ENCODE measurements around the gene CDH18. TPM values are rescaled to one million over a fixed set of nuclear protein-coding genes. Genes with fewer than 3 reads are reported as not detected.

Gene CDH18
- total and polyA plus RNA-seq, 2 donors from 2014 or later: not detected

DNA sequence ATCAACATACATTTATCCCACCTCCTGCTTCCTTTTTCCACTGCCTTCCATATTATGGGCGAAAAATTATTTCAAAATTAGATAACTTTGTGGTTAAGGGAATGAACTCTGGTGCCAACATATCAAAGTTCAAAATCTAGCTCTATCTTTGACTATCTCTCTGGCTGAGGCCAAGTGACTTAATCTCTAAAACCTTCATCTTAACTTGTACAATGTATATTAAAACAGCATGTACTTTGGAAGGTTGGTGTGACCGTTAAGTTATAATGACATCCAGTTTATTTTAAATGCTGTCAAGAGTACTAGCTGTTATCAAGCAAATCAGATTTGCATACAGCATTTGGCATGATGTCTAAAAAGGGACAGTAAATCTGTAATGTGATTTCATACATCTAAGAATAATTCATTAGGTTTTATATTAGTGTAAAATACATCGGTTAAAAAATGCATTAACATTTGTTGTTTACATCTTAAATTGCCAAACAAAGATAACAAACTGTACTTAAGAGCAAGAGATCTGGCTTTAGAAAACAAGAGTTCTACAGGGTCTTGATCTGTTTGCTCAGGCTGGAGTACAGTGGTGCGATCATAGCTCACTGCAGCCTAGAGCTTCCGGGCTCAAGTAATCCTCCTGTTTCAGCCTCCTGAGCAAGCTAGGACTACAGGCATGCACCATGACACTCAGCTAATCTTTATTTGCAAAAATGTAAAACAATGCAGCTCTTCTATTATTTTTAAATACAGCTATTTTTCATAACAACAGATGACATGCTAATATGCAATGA is 102.8 kb downstream of the CDH18 start:
- H3K27me3 ChIP-seq (ENCODE audit: control insufficient read depth, insufficient read depth, low read length): no peaks in the 10 kb centered on the region
- H3K4me1 ChIP-seq (ENCODE audit: control insufficient read depth in 2 of 3, insufficient read depth in 2 of 3, low read depth in 1 of 3, low read length in 3 of 3): no peaks in the 10 kb centered on the region
- no peaks in the 10 kb centered on the region for H3K9me3 ChIP-seq (ENCODE audit: control insufficient read depth in 2 of 3, insufficient read depth in 1 of 3, low read length in 3 of 3)
- intact Hi-C loops (cut with DNase I): no loop called here
- no peak overlapping the region for H3K4me3 ChIP-seq (ENCODE audit: low read length in 3 of 3)
- FAIRE-seq (no peak), DNase-seq (no peak)
- no peak overlapping the region for H3K27ac ChIP-seq (ENCODE audit: low read depth in 2 of 2, low read length in 2 of 2)
- H3K9ac ChIP-seq (ENCODE audit: low read length in 3 of 3): no peak overlapping the region
- TF ChIP-seq, protein P1, sequence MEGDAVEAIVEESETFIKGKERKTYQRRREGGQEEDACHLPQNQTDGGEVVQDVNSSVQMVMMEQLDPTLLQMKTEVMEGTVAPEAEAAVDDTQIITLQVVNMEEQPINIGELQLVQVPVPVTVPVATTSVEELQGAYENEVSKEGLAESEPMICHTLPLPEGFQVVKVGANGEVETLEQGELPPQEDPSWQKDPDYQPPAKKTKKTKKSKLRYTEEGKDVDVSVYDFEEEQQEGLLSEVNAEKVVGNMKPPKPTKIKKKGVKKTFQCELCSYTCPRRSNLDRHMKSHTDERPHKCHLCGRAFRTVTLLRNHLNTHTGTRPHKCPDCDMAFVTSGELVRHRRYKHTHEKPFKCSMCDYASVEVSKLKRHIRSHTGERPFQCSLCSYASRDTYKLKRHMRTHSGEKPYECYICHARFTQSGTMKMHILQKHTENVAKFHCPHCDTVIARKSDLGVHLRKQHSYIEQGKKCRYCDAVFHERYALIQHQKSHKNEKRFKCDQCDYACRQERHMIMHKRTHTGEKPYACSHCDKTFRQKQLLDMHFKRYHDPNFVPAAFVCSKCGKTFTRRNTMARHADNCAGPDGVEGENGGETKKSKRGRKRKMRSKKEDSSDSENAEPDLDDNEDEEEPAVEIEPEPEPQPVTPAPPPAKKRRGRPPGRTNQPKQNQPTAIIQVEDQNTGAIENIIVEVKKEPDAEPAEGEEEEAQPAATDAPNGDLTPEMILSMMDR (IDR thresholded peaks at IDR 0.05; ENCODE audit: borderline replicate concordance, extremely low read depth, insufficient read depth): no peak
- no peaks in the 10 kb centered on the region for H3K36me3 ChIP-seq (ENCODE audit: control insufficient read depth in 2 of 3, insufficient read depth in 3 of 3, low read length in 3 of 3)

DNA sequence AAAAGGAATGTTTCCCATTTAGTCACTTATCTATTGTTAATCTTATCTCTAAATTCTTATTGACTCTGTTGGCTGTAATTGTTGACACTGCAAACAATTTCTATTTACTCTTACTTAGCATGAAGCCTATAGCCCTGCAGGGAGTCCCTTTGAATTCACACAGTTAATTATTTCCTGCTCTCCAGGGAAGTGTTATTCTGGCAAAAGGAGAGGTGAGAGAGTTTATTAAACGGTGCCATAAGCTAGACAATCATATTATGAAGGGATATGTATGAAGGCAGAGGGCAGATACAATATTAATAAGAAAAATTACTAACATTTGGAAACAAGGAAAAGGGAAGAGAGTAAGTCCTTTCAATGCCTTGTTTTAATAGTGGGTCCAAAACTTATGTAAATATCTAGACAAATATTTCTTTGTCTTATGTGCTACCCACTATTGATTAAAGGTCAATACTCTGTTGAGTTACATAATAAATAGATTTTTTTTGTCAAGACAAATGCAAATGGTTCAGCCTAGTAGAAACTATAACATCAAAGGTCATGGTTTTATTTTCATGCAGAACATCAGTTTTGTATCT is 107.1 kb downstream of the CDH18 start:
- TF ChIP-seq, protein P1 (IDR thresholded peaks at IDR 0.05; ENCODE audit: borderline replicate concordance, extremely low read depth, insufficient read depth): no peak
- no peaks in the 10 kb centered on the region for H3K27me3 ChIP-seq (ENCODE audit: control insufficient read depth, insufficient read depth, low read length)
- intact Hi-C loops (cut with DNase I): no loop called here
- no peak for DNase-seq
- no peaks in the 10 kb centered on the region for H3K4me1 ChIP-seq (ENCODE audit: control insufficient read depth in 2 of 3, insufficient read depth in 2 of 3, low read depth in 1 of 3, low read length in 3 of 3)
- H3K9ac ChIP-seq (ENCODE audit: low read length in 3 of 3): no peak overlapping the region
- H3K9me3 ChIP-seq (ENCODE audit: control insufficient read depth in 2 of 3, insufficient read depth in 1 of 3, low read length in 3 of 3): no peaks in the 10 kb centered on the region
- H3K4me3 ChIP-seq (ENCODE audit: low read length in 3 of 3): no peak overlapping the region
- no peak overlapping the region for H3K27ac ChIP-seq (ENCODE audit: low read depth in 2 of 2, low read length in 2 of 2)
- FAIRE-seq: no peak
- H3K36me3 ChIP-seq (ENCODE audit: control insufficient read depth in 2 of 3, insufficient read depth in 3 of 3, low read length in 3 of 3): no peaks in the 10 kb centered on the region

DNA sequence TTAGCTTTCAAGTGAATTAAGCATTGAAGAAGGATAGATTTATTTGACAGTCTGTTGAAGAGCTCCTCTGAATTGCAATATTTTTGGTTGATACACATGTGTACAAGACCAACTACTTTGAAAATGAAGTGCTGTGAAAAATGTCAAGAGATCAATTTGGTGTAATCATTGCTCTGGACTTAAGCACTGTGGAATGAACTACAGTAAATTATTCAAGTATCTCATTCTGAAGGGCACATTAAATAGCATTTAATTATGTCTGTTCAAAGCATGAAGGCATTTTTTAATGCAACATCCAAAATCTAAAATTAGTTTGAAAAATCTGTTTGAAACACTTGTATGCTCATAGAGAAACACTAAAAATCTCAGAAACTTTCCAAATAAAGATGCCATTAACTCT is 107.5 kb downstream of the CDH18 start:
- Histone ChIP-seq H3K36me3 (ENCODE audit: control insufficient read depth in 2 of 3, insufficient read depth in 3 of 3, low read length in 3 of 3) (no peaks in the 10 kb centered on the region), H3K27me3 (ENCODE audit: control insufficient read depth, insufficient read depth, low read length) (no peaks in the 10 kb centered on the region), H3K4me1 (ENCODE audit: control insufficient read depth in 2 of 3, insufficient read depth in 2 of 3, low read depth in 1 of 3, low read length in 3 of 3) (no peaks in the 10 kb centered on the region), H3K9ac (ENCODE audit: low read length in 3 of 3) (no peak overlapping the region), H3K27ac (ENCODE audit: low read depth in 2 of 2, low read length in 2 of 2) (no peak overlapping the region), H3K4me3 (ENCODE audit: low read length in 3 of 3) (no peak overlapping the region), H3K9me3 (ENCODE audit: control insufficient read depth in 2 of 3, insufficient read depth in 1 of 3, low read length in 3 of 3) (no peaks in the 10 kb centered on the region)
- DNase-seq (no peak), FAIRE-seq (no peak)
- intact Hi-C loops (cut with DNase I): no loop called here
- TF ChIP-seq, protein P1 (IDR thresholded peaks at IDR 0.05; ENCODE audit: borderline replicate concordance, extremely low read depth, insufficient read depth): no peak

All from kidney (tissue), 14 donors.